ENCODE measurements around the gene PRF1.
A peak's percentile ranks its signal among the peaks of the same experiment; 100 is the strongest.

Gene PRF1

GRCh38 chr10:70558871-70559810 lies 43.4 kb downstream of the PRF1 start:
- Mint-ChIP-seq H3K27ac (peak overlapping the region; percentile 84), H3K4me1 (peaks cover 9 to 13% of the 10 kb centered on the region in 2 donors), H3K27me3 (peaks cover 0 to 8% of the 10 kb centered on the region in 2 donors), H3K9me3 (no peaks in the 10 kb centered on the region), H3K4me3 (peak overlapping the region; percentile 73 to 74), H3K36me3 (no peaks in the 10 kb centered on the region)
- peak; percentile 34 for DNase-seq
- ATAC-seq (replicated peaks) = peak; percentile 88 to 89

DNA sequence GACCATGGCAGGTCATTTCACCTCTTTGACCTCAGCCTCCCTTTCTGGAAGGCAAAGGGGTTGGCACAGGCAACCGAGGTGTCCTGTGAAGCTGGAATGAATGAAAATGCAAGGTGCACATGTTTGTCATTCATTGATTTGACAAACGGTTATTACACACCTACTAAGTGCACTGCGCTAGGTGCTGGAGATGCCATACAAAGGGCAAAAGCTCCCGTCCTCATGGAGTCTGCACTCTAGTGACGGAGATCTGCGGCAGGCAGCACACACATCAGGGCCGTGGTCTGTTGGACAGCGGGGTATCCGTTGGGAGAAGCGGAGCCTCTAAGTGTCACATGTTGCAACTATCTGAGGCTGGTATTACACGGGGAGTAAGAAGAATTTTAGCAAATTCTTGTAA lies 44.2 kb downstream of the PRF1 start:
- no peak for ATAC-seq (replicated peaks)
- no peak overlapping the region for H3K4me3 Mint-ChIP-seq
- H3K4me1 Mint-ChIP-seq = peaks cover 9 to 13% of the 10 kb centered on the region in 2 donors
- no peak overlapping the region for H3K27ac Mint-ChIP-seq
- no peaks in the 10 kb centered on the region for H3K9me3 Mint-ChIP-seq
- H3K27me3 Mint-ChIP-seq = peaks cover 0 to 8% of the 10 kb centered on the region in 2 donors
- DNase-seq = no peak
- H3K36me3 Mint-ChIP-seq = peaks cover 0 to under 1% of the 10 kb centered on the region in 2 donors

- H3K4me3 Mint-ChIP-seq = no peak overlapping the region
Observed at GRCh38 chr10:70557876-70558275, 44.7 kb downstream of the PRF1 start.

GRCh38 chr10:70557086-70557845 lies 45.3 kb downstream of the PRF1 start:
- no peak overlapping the region for H3K4me3 Mint-ChIP-seq
- H3K27me3 Mint-ChIP-seq = peaks cover 0 to 8% of the 10 kb centered on the region in 2 donors
- no peaks in the 10 kb centered on the region for H3K9me3 Mint-ChIP-seq
- no peak for ATAC-seq (replicated peaks)
- peaks cover 9 to 13% of the 10 kb centered on the region in 2 donors for H3K4me1 Mint-ChIP-seq
- H3K36me3 Mint-ChIP-seq = peaks cover 0 to 3% of the 10 kb centered on the region in 2 donors
- no peak for DNase-seq
- H3K27ac Mint-ChIP-seq = no peak overlapping the region

More at GRCh38 chr10:70557876-70558275, 44.7 kb downstream of the PRF1 start:
- Mint-ChIP-seq H3K27me3 (peaks cover 0 to 8% of the 10 kb centered on the region in 2 donors), H3K27ac (no peak overlapping the region), H3K36me3 (peaks cover 0 to 3% of the 10 kb centered on the region in 2 donors), H3K4me1 (peaks cover 9 to 13% of the 10 kb centered on the region in 2 donors), H3K9me3 (no peaks in the 10 kb centered on the region)
- ATAC-seq (replicated peaks) (no peak), DNase-seq (no peak)

DNA sequence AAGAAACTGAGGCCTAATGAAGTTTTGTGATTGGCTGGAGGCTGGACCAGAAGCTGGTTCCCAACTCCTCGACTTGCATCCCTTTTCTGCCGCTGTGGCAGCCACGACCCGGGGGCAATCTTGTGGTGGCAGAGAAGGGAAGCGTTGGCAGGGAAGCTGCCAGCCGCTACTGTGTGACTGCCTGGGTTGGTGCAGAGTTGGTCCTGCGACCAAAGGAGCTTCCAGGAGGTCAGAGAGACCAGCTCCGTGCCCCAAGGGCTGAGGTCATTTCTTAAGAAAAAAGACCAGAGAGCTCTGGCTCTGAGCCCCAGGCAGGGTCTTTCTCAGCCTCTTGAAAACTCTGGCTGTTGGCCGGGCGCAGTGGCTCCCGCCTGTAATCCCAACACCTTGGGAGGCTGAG lies 47.2 kb downstream of the PRF1 start:
- H3K9me3 Mint-ChIP-seq = no peaks in the 10 kb centered on the region
- peaks cover 9 to 13% of the 10 kb centered on the region in 2 donors for H3K4me1 Mint-ChIP-seq
- peaks cover 0 to 3% of the 10 kb centered on the region in 2 donors for H3K36me3 Mint-ChIP-seq
- DNase-seq (no peak), ATAC-seq (replicated peaks) (no peak)
- peaks cover 0 to 8% of the 10 kb centered on the region in 2 donors for H3K27me3 Mint-ChIP-seq
- no peak overlapping the region for H3K4me3 Mint-ChIP-seq
- H3K27ac Mint-ChIP-seq = no peak overlapping the region

GRCh38 chr10:70552586-70552985 lies 50.0 kb downstream of the PRF1 start:
- Mint-ChIP-seq H3K4me1 (peaks cover 0 to 1% of the 10 kb centered on the region in 2 donors), H3K36me3 (peaks cover 0 to 3% of the 10 kb centered on the region in 2 donors)
- no peak for ATAC-seq (replicated peaks)

DNA sequence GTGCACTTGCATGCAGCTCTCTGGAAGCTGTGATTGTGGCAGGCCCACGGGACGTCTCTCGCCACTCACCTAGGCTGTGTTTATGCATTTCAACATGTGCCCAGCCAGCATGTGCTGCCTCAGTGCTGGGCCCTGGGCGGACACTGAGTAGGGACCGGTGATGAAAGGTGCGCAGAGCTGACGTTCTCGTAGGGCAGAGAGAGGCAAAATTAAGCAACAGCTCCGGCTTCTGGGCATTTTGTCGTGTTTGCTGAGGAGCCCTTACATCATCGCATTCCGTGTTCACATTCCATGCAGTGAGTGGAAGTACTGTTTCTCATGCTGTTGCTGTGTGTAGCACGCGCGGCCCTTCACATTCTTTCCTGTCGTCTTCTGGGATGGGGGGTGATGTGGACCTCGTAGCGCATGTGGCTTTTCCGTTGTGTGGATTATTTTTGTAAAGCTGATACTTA lies 50.5 kb downstream of the PRF1 start:
- Mint-ChIP-seq H3K36me3 (peaks cover 0 to 3% of the 10 kb centered on the region in 2 donors), H3K9me3 (no peaks in the 10 kb centered on the region), H3K4me1 (peaks cover 0 to 1% of the 10 kb centered on the region in 2 donors), H3K27ac (no peak overlapping the region), H3K27me3 (no peaks in the 10 kb centered on the region), H3K4me3 (no peak overlapping the region)
- DNase-seq (no peak), ATAC-seq (replicated peaks) (no peak)

More at GRCh38 chr10:70552586-70552985, 50.0 kb downstream of the PRF1 start:
- Mint-ChIP-seq H3K27ac (no peak overlapping the region), H3K9me3 (no peaks in the 10 kb centered on the region), H3K4me3 (no peak overlapping the region), H3K27me3 (no peaks in the 10 kb centered on the region)
- no peak for DNase-seq

- no peaks in the 10 kb centered on the region for H3K9me3 Mint-ChIP-seq
Observed at GRCh38 chr10:70551466-70551865, 51.1 kb downstream of the PRF1 start.

DNA sequence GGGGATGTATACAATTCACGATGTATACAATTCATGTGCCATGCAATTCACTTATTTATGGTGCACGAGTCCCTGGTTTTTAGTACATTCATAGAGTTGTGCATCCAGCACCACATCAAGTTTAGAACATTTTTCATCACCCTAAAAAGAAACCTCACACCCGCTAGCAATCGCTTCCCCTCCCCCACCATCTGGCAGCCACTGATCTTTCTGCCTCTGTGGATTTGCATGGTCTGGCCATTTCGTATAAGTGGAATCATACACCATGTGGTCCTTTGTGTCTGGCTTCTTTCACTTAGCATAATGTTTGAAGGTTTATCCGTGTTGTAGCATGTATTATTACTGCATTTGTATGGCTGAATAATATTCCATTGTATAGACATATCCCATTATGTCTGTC lies 52.1 kb downstream of the PRF1 start:
- H3K4me1 Mint-ChIP-seq = peaks cover 0 to 1% of the 10 kb centered on the region in 2 donors
- H3K27ac Mint-ChIP-seq = no peak overlapping the region
- peaks cover 0 to 3% of the 10 kb centered on the region in 2 donors for H3K36me3 Mint-ChIP-seq
- H3K4me3 Mint-ChIP-seq = no peak overlapping the region
- ATAC-seq (replicated peaks) (no peak), DNase-seq (no peak)
- no peaks in the 10 kb centered on the region for H3K27me3 Mint-ChIP-seq
- H3K9me3 Mint-ChIP-seq = no peaks in the 10 kb centered on the region

More at GRCh38 chr10:70551466-70551865, 51.1 kb downstream of the PRF1 start:
- Mint-ChIP-seq H3K27ac (no peak overlapping the region), H3K27me3 (no peaks in the 10 kb centered on the region), H3K4me3 (no peak overlapping the region), H3K36me3 (peaks cover 0 to 3% of the 10 kb centered on the region in 2 donors), H3K4me1 (peaks cover 0 to 1% of the 10 kb centered on the region in 2 donors)
- DNase-seq (no peak), ATAC-seq (replicated peaks) (no peak)

GRCh38 chr10:70549962-70550458 lies 52.5 kb downstream of the PRF1 start:
- H3K27ac Mint-ChIP-seq = peak overlapping the region; percentile 25
- H3K36me3 Mint-ChIP-seq = peaks cover 0 to 3% of the 10 kb centered on the region in 2 donors
- H3K9me3 Mint-ChIP-seq = no peaks in the 10 kb centered on the region
- H3K4me3 Mint-ChIP-seq = no peak overlapping the region
- no peaks in the 10 kb centered on the region for H3K27me3 Mint-ChIP-seq
- H3K4me1 Mint-ChIP-seq = peaks cover 0 to 1% of the 10 kb centered on the region in 2 donors
- DNase-seq = peak; percentile 50
- ATAC-seq (replicated peaks) = peak; percentile 88 to 96

DNA sequence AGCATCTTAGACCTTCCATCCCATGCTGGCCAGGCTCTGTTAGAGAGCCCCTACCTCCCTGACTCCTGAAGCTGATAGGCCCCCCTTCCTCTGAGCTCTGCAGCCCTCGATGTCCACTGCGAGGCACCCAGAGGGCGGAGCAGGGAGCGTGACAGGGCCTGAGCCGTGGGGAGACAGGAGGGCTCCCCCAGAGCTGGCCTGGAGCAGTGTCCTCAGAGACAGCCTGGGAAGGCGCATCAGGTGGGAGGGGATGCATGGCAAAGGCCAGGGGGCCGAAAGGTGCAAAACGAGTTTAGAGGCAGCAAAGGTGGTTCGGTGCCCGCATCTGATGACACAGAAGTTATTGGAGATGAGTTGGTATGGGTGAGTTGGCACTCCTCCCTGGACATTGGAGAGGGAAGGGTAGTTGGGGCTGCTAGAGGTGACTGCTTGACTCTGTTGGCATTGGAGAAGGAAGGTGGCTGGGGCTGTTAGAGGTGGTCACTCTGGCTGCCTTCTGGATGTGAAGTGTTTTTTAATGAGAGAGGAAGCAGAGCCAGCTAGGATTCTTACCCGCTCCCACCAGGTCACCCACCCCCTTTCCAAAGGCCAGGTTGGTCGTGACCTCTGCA lies 53.1 kb downstream of the PRF1 start:
- no peak for DNase-seq
- H3K4me3 Mint-ChIP-seq = no peak overlapping the region
- H3K27ac Mint-ChIP-seq = no peak overlapping the region
- no peaks in the 10 kb centered on the region for H3K9me3 Mint-ChIP-seq
- H3K27me3 Mint-ChIP-seq = no peaks in the 10 kb centered on the region
- H3K36me3 Mint-ChIP-seq = peaks cover 0 to 3% of the 10 kb centered on the region in 2 donors
- peaks cover 0 to 1% of the 10 kb centered on the region in 2 donors for H3K4me1 Mint-ChIP-seq
- peak in 1 of 2 donors; percentile 23 for ATAC-seq (replicated peaks)
